ENCODE measurements around the gene DGKE. TPM values are rescaled to one million over a fixed set of nuclear protein-coding genes. Genes with fewer than 3 reads are reported as not detected.
A peak's percentile ranks its signal among the peaks of the same experiment; 100 is the strongest.

The DGKE gene
- total and polyA plus RNA-seq, 8 donors = 7.3 to 14.7 (median 12.9) TPM

DNA sequence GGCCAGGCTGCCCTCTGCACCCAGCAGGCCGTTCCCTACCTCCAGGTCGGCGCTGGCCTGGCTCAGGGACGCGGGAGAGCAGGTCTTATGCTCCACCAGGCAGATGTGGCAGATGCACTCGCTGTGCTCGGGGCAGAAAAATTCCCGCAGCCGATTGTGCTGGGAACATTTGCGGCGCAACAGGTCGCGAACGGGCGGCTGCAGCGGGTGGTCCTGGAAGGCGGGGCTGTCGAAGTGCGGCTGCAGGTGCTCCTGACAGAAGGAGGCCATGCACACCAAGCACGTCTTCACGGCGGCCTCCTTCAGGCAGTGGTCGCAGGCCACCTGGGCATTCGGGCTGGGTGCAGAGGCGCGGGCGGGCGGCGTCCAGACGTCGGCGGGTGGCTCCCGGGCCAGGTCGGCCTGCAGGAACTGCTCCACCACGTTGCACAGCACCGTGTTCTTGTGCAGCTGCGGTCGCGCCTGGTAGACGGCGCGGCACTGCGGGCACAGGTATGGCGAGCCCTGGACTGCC is 79.5 kb downstream of the DGKE start:
- intact Hi-C loops (cut with DNase I) = no loop called here
- peaks cover 0 to 12% of the 10 kb centered on the region in 2 donors for H3K36me3 ChIP-seq
- no peaks in the 10 kb centered on the region for H3K27me3 ChIP-seq
- H3K4me1 ChIP-seq = peaks cover 26 to 76% of the 10 kb centered on the region in 2 donors
- peak; percentile 44 for ATAC-seq
- no peaks in the 10 kb centered on the region for H3K9me3 ChIP-seq
- peak overlapping the region; percentile 93 to 100 for H3K27ac ChIP-seq
- DNase-seq = peak in 2 of 4 donors; percentile 61 to 85
- TF ChIP-seq, protein P1, sequence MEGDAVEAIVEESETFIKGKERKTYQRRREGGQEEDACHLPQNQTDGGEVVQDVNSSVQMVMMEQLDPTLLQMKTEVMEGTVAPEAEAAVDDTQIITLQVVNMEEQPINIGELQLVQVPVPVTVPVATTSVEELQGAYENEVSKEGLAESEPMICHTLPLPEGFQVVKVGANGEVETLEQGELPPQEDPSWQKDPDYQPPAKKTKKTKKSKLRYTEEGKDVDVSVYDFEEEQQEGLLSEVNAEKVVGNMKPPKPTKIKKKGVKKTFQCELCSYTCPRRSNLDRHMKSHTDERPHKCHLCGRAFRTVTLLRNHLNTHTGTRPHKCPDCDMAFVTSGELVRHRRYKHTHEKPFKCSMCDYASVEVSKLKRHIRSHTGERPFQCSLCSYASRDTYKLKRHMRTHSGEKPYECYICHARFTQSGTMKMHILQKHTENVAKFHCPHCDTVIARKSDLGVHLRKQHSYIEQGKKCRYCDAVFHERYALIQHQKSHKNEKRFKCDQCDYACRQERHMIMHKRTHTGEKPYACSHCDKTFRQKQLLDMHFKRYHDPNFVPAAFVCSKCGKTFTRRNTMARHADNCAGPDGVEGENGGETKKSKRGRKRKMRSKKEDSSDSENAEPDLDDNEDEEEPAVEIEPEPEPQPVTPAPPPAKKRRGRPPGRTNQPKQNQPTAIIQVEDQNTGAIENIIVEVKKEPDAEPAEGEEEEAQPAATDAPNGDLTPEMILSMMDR (IDR thresholded peaks at IDR 0.05) = no peak
- peak overlapping the region; percentile 91 to 98 for H3K4me3 ChIP-seq

DNA sequence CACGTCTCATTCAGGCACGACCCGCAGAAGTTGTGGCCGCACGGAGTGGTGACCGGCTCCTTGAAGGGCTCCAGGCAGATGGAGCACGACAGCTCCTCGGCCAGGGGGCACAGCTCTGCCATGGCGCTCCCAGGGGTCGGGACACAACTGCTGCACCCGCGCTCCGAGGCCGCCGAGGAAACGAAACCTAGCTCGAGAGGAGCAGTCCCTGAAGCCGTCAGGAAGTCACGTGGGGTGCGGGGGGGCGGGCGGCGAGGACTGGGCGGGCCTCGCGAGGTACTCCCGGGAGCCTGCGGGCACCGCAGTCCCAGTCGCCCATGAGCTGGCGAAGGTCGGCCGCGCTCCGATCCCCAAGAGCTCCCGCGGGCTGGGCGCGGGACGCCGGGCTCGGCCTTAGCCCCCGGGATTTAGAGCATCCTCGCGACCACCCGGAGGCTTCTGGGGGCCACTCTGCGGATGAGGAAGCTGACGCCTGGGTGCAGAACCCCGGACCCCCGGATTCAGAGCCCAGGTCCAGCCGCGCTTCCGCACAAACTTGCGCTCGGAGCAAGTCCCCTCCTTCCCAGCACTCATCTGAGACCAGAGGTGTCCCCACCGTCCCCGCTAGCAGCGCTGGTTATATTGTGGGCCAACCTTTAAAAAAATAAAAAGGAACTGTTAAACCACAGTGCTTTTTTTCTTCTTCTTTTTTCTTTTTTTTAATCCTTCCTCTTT is 80.1 kb downstream of the DGKE start, which contains the start of gene TRIM25:
Gene TRIM25 (minus strand): TSS at position 183 of the 714 bp plus-strand sequence. CDS start 61 bp downstream, at position 122.
- Histone ChIP-seq H3K9me3 (no peaks in the 10 kb centered on the region), H3K27me3 (no peaks in the 10 kb centered on the region), H3K4me1 (peaks cover 26 to 75% of the 10 kb centered on the region in 2 donors), H3K27ac (peak within 1 kb of the TSS; percentile 93 to 100), H3K4me3 (peak within 1 kb of the TSS; percentile 91 to 98), H3K36me3 (peaks cover 0 to 10% of the 10 kb centered on the region in 2 donors)
- TF ChIP-seq, protein P1 (IDR thresholded peaks at IDR 0.05) = no peak
- ATAC-seq (peak; percentile 89), DNase-seq (peak; percentile 88 to 98 (median 96))
- intact Hi-C loops (cut with DNase I) = no loop called here

DNA sequence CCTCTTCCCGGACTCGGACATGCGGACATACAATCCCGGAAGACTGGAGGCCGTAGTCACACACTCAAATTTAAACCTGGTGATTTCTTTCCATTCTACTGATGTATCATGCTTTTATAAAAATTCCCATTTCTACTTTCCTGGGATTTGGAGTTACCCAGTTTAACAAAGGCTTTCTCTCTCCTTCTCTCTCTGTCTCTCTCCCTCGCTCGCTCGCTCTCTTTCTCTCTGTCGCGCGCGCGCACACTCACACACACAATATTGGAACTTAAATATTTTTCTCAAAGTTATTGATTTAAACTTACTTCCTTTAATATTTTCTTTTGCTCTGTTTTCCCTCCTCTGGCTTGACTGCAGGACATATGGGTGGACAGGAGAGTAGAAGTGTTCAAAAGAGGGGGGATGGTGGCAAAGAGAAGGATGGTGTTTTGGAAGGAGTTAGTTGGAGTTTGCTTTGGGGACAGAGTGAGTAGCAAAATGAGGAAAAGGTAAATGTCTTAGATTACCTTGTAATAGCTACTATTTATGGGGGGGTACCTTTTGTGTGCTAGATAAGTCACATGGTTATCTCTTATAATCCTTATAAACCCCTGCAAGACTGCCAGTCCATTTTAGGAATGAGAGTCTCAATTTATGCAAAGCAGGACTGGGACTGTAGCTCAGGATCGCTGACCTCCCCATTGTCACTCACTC is 80.8 kb downstream of the DGKE start:
- ATAC-seq (peak; percentile 0), DNase-seq (no peak)
- Histone ChIP-seq H3K4me1 (peaks cover 20 to 75% of the 10 kb centered on the region in 2 donors), H3K27ac (peak overlapping the region; percentile 93 to 100), H3K9me3 (no peaks in the 10 kb centered on the region), H3K36me3 (peaks cover 0 to 10% of the 10 kb centered on the region in 2 donors), H3K4me3 (peak overlapping the region; percentile 91 to 98), H3K27me3 (no peaks in the 10 kb centered on the region)
- TF ChIP-seq, protein P1 (IDR thresholded peaks at IDR 0.05) = no peak
- intact Hi-C loops (cut with DNase I) = no loop called here

DNA sequence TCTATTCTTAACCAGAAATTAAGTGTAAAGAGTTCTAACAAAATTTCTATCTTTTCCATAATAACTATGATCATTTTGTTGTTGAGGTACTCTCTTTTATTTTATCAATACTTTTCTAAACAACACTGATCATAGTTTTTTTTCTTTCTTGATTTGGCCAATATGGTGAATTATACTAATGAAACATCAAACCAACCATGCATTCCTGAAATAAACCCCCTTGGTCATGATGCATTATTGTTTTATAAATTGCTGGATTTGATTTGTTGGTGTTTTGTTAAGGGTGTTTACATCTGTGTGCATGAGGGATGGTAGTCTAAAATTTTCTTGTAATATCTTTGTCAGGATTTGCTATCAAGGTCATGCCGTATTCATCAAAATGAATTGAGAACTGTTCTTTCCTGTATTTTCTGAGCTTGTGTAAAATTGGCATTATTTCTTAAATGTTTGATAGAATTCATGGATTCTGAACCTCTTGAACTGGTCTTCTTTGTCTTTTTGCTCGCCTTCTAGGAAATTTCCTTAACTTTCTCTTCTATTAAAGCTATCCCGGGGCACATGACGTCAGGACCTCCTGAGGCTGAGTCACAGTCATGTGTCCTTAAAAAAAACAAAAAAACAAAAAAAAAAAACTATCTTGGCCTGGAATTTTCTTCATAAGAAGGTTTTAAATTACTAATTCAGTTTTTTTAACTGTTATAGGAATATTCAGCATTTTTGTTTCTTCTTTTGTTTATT is 83.8 kb downstream of the DGKE start:
- TF ChIP-seq, protein P1 (IDR thresholded peaks at IDR 0.05) = no peak
- no peak overlapping the region for H3K4me3 ChIP-seq
- H3K9me3 ChIP-seq = no peaks in the 10 kb centered on the region
- ATAC-seq (no peak), DNase-seq (no peak)
- peaks cover 0 to 50% of the 10 kb centered on the region in 2 donors for H3K4me1 ChIP-seq
- intact Hi-C loops (cut with DNase I) = no loop called here
- peak overlapping the region in 1 of 2 donors; percentile 100 for H3K27ac ChIP-seq
- H3K36me3 ChIP-seq = no peaks in the 10 kb centered on the region
- H3K27me3 ChIP-seq = no peaks in the 10 kb centered on the region
